Heart left ventricle (tissue), 16 donors: Measurements from ENCODE around the gene PPM1F. TPM values are rescaled to one million over a fixed set of nuclear protein-coding genes. Genes with fewer than 3 reads are reported as not detected.

Source experiments
- ATAC-seq, 4 donors: fragments of 200-7000 bp; cut with Tn5 transposase; one replicate each; pipeline ENCODE4 v1.9.1; 2020 to 2022; ENCODE audit warnings: moderate library complexity in 4 of 4, mild to moderate bottlenecking in 3 of 4, moderate number of reproducible peaks in 1 of 4
- DNase-seq, 5 donors: peaks; one replicate each; pipeline ENCODE4 v3.0.0-alpha.2; 2020
- H3K27ac ChIP-seq, 12 donors: fragments of 200-600 bp; sonication (generic) in 4 of 12; one replicate each; pipeline versions ENCODE4 v1.5.0 to v1.8.0; 2016 to 2022; ENCODE audit warnings: mild to moderate bottlenecking in 2 of 12
- H3K27me3 ChIP-seq, 9 donors: fragments of 200-600 bp; sonication (generic) in 2 of 9; one replicate each; pipeline versions ENCODE4 v1.5.1 to v1.8.0; 2016 to 2022; ENCODE audit warnings: mild to moderate bottlenecking in 3 of 9
- H3K36me3 ChIP-seq, 9 donors: fragments of 200-600 bp; sonication (generic) in 2 of 9; one replicate each; pipeline versions ENCODE4 v1.5.0 to v1.8.0; 2018 to 2022; ENCODE audit warnings: mild to moderate bottlenecking in 2 of 9
- H3K4me1 ChIP-seq, 12 donors: fragments of 200-600 bp; sonication (generic) in 4 of 12; one replicate each; pipeline versions ENCODE4 v1.5.0 to v1.8.0; 2016 to 2022; ENCODE audit warnings: mild to moderate bottlenecking in 3 of 12
- H3K4me3 ChIP-seq, 12 donors: fragments of 200-600 bp; sonication (generic) in 4 of 12; one replicate each; pipeline versions ENCODE4 v1.5.0 to v1.8.0; 2017 to 2022; ENCODE audit warnings: mild to moderate bottlenecking in 9 of 12, moderate library complexity in 4 of 12
- H3K9me3 ChIP-seq, 12 donors: fragments of 200-600 bp; sonication (generic) in 4 of 12; one replicate each; pipeline versions ENCODE4 v1.5.0 to v1.8.0; 2016 to 2022; ENCODE audit warnings: mild to moderate bottlenecking in 1 of 12
- POLR2A ChIP-seq, 2 donors: fragments of 450-650 bp; IDR thresholded peaks; one replicate each; pipeline ENCODE4 v1.6.1; 2017; ENCODE audit warnings: antibody characterized with exemption in 2 of 2, mild to moderate bottlenecking in 2 of 2, moderate library complexity in 2 of 2
- WGBS, 4 donors: extraction: QIAGEN DNeasy Blood & Tissue Kit in 2 of 4; methylation state at CpG; one replicate each; pipeline versions ENCODE4 v1.1.5 to v1.1.7; 2013 to 2018; 5-methylcytosine and 5-hydroxymethylcytosine counted together
- intact Hi-C, 10 donors: fragments of 100-400 bp; cut with DNase I; formaldehyde crosslinking; loops; one replicate each; pipeline versions ENCODE4 v1.11.1 to v1.14.2; 2022
- polyA plus RNA-seq, 2 donors: library from polyadenylated mRNA; stranded (reverse); fragments of 200-250 nt; gene quantifications; one replicate each; pipeline ENCODE4 v1.2.3, GENCODE V29; 2013
- total RNA-seq, 9 donors: library from RNA; depleted of rRNA in 2 of 9; stranded (reverse); fragments of >200 nt in 2 of 9; fragmentation: NEBNext Ultra II Directional in 3 of 9; extraction: Animal tissue kit (Norgen Biotek cat#: 25700) in 3 of 9; gene quantifications; one replicate each; pipeline versions ENCODE4 v1.1.0 to v1.2.4, GENCODE V29; 2016 to 2023
- TF ChIP-seq, protein P1 (sequence below), 12 donors: fragments of 200-600 bp; sonication (generic) in 4 of 12; IDR thresholded peaks; one replicate each; pipeline versions ENCODE4 v1.5.0 to v1.8.0; 2018 to 2022; ENCODE audit warnings: antibody characterized with exemption in 12 of 12, mild to moderate bottlenecking in 5 of 12
- donor health status: ischemic (EF 13 %, LVEDD 7.1; RV severe dilation, severe dysfunction).
- donor health status: healthy with polysubstance abuse.
- donor health status: DM: no; HTN: yes; CAD: no.
- donor health status: DM: no; HTN: no; CAD: no.
- donor health status: ischemic (EF 25% LVEDD 6.9; RV normal size, moderate dysfunction).
- donor health status: ischemic (EF 25% LVEDD 5.7; RV mildly dilated, moderate dysfunction).
- donor health status: healthy.
- donor health status: DM: yes; HTN: yes; CAD: no.
- donor health status: ischemic (EF 35%, LVEDD 5.7; RV mildly dilated, moderate dysfunction).
- donor health status: nonischemic (EF 11% LVEDD 7.7; RV severe dilation, severe dysfunction).
- donor health status: DM: yes; HTN: yes; CAD: no.
- donor health status: PGD.
- donor health status: ischemic (EF 29% LVEDD 5.4; RV normal size, mild dysfunction).
- donor health status: nonischemic (EF 23%, LVEDD 6.1; RV moderate dilation, normal function).

PPM1F gene
- total and polyA plus RNA-seq, 11 donors = 12.1 to 51.1 (median 20.2) TPM

- peaks cover 0 to 1% (median 0%) of the 10 kb centered on the region in 12 donors for H3K4me1 ChIP-seq
- ATAC-seq (no peak), DNase-seq (no peak)
- peaks cover 0 to 61% (median 50%) of the 10 kb centered on the region in 9 donors for H3K36me3 ChIP-seq
- H3K4me3 ChIP-seq = no peak overlapping the region
- no peaks in the 10 kb centered on the region for H3K9me3 ChIP-seq
- 92 to 95% (median 93%) methylated on average over 5 of the region's 5 CpGs for WGBS, 4 donors
- TF ChIP-seq, protein P1, sequence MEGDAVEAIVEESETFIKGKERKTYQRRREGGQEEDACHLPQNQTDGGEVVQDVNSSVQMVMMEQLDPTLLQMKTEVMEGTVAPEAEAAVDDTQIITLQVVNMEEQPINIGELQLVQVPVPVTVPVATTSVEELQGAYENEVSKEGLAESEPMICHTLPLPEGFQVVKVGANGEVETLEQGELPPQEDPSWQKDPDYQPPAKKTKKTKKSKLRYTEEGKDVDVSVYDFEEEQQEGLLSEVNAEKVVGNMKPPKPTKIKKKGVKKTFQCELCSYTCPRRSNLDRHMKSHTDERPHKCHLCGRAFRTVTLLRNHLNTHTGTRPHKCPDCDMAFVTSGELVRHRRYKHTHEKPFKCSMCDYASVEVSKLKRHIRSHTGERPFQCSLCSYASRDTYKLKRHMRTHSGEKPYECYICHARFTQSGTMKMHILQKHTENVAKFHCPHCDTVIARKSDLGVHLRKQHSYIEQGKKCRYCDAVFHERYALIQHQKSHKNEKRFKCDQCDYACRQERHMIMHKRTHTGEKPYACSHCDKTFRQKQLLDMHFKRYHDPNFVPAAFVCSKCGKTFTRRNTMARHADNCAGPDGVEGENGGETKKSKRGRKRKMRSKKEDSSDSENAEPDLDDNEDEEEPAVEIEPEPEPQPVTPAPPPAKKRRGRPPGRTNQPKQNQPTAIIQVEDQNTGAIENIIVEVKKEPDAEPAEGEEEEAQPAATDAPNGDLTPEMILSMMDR (IDR thresholded peaks at IDR 0.05) = no peak
- no peak for TF ChIP-seq POLR2A (IDR thresholded peaks at IDR 0.05)
- no peak overlapping the region for H3K27ac ChIP-seq
- H3K27me3 ChIP-seq = no peaks in the 10 kb centered on the region
- intact Hi-C loops = no loop called here
Observed at GRCh38 chr22:21975273-21975672, 22.6 kb upstream of the PPM1F start.

DNA sequence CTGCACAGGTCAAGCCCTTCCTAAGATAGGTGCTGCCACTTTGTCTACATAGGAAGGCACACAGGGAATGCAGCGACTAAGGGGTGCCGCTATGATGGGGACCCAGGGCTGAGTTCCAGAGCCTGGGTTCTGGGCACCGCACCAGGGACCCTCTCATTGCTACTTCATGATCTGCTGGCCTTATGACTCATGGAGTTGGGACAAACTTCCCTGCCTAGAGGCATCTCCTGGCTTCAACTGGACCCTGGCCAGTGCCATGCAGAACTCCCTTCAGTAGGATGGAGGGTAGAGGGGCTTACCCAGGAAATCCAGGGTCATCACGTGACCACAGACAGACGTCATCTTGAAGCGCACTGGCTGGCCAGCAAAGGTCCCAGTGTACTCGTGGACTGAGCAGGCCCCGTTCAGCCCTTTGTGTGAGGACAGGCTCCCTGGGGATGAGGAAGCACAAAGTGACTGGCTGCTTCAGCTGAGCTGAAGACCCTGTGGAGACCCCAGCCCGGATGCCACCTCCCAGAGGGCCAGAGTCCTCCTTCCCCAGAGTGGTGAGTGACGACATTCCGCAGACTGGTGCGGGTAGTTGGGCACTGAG lies 21.5 kb upstream of the PPM1F start:
- H3K27ac ChIP-seq = no peak overlapping the region
- no peak for TF ChIP-seq POLR2A (IDR thresholded peaks at IDR 0.05)
- TF ChIP-seq, protein P1 (IDR thresholded peaks at IDR 0.05) = no peak
- DNase-seq (no peak), ATAC-seq (no peak)
- no peaks in the 10 kb centered on the region for H3K9me3 ChIP-seq
- no peaks in the 10 kb centered on the region for H3K27me3 ChIP-seq
- H3K4me3 ChIP-seq = no peak overlapping the region
- no peaks in the 10 kb centered on the region for H3K4me1 ChIP-seq
- intact Hi-C loops = no loop called here
- H3K36me3 ChIP-seq = peaks cover 0 to 71% (median 62%) of the 10 kb centered on the region in 9 donors
- WGBS, 4 donors = 91 to 94% (median 93%) methylated on average over 6 to 12 of the region's 12 CpGs

DNA sequence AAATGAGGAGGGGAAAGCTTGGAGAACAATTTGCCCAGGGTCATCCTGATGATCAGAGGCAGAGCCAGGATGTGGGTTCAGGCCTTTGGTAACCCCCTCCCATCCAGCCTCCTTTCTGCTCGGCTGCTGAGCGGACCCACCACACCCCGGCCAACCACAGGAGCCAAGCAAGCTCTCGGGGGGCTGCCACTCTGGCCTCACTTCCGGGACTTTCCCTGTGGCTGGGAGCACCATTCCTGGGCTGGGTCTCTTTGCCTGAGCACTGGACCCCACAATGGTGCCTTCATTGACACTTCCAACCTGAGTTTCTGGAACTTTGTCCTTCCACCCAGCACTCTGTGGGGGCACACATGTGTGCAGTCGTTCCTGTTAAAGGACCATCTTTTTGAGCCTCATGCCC lies 20.2 kb upstream of the PPM1F start:
- Histone ChIP-seq H3K27ac (no peak overlapping the region), H3K36me3 (peaks cover 0 to 80% (median 75%) of the 10 kb centered on the region in 9 donors), H3K9me3 (no peaks in the 10 kb centered on the region), H3K27me3 (no peaks in the 10 kb centered on the region), H3K4me3 (no peak overlapping the region), H3K4me1 (no peaks in the 10 kb centered on the region)
- no peak for ATAC-seq
- WGBS, 4 donors = 81 to 94% (median 89%) methylated on average over 1 to 6 of the region's 6 CpGs
- intact Hi-C loops = no loop called here
- DNase-seq = peak in 1 of 5 donors; percentile 1
- no peak for TF ChIP-seq POLR2A (IDR thresholded peaks at IDR 0.05)
- TF ChIP-seq, protein P1 (IDR thresholded peaks at IDR 0.05) = no peak

DNA sequence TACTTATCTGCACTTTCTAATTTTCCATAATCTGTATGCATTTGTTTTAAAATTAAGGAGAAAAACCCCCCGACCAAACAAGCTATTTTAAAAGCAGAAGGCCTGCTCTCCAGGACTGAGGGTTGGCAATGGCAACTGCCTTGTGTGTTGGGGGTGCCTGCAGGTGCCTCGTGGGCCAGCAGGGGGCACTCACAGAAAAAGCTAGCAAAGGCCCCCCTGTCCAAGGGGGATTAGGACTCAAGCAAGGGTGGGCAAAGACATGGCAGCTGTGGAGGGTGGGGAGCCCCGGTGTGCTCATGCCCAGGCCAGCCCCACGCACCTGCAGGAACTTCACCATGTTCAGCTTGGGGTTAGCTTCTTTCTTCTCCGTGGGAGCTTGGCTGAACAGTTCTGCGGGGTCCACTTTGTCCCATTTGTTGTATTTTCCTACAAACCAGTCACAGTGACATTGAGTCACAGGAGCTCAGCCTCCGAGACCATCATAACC lies 19.7 kb upstream of the PPM1F start:
- H3K4me3 ChIP-seq = no peak overlapping the region
- H3K27me3 ChIP-seq = no peaks in the 10 kb centered on the region
- H3K36me3 ChIP-seq = peaks cover 0 to 85% (median 80%) of the 10 kb centered on the region in 9 donors
- 69 to 75% (median 73%) methylated on average over 6 to 7 of the region's 7 CpGs for WGBS, 4 donors
- no peaks in the 10 kb centered on the region for H3K4me1 ChIP-seq
- H3K27ac ChIP-seq = no peak overlapping the region
- H3K9me3 ChIP-seq = no peaks in the 10 kb centered on the region
- no peak for TF ChIP-seq POLR2A (IDR thresholded peaks at IDR 0.05)
- TF ChIP-seq, protein P1 (IDR thresholded peaks at IDR 0.05) = peak; percentile 43 to 81 (median 68)
- intact Hi-C loops = no loop called here
- DNase-seq (no peak), ATAC-seq (peak in 2 of 4 donors; percentile 14 to 40)
